ENCODE results near the gene ENG.

ENG gene

DNA sequence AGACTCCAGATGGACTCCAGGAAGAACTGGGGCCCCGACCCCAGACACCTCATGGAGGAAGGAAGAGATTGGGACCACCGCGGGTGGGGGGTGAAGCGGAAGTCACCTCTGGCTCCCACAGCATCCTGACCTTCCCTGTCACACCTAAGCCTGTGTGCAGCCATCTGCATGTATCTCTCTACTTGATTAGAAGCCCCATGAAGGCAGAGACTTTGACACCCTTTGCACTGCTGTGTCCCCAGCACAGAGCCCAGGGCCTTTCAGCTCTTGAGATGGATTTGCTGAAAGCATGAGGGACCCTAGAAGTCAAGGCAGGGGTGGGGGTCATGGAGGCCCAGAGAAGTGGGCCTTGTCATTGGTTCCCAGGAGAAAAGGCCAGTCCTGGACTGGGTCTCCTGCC lies 2.8 kb upstream of the ENG start:
- in situ Hi-C loops (cut with MboI; ENCODE audit: low pct_unique_long_range_greater_than_20kb, low sequenced_read_pairs, unreplicated experiment) = no loop called here
- no peak for DNase-seq (ENCODE audit: low spot score)
- TF ChIP-seq CTCF (IDR thresholded peaks at IDR 0.05; ENCODE audit: extremely low read depth, insufficient read depth, missing control alignments) = no peak

DNA sequence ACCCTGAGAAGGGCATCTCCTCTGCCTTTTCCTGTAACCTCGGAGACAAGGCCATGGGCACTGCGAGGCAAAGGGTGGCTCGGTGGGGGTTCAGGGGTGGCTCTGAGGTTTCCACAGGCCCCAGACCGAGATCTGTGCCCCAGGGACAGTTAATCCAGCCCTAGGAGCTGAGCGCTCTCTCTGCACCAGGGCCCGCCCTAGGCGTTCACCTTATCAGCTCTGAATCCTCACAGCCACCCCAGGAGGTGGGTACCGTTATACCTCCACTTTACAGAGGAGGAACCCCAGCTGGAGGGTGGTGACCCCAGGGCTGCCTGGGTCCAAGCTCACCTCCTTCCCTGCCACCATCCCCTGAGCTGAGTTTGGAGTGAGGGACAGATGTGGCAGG lies 2.3 kb upstream of the ENG start:
- TF ChIP-seq CTCF (IDR thresholded peaks at IDR 0.05; ENCODE audit: extremely low read depth, insufficient read depth, missing control alignments) = no peak
- in situ Hi-C loops (cut with MboI; ENCODE audit: low pct_unique_long_range_greater_than_20kb, low sequenced_read_pairs, unreplicated experiment) = no loop called here
- DNase-seq (ENCODE audit: low spot score) = no peak

- DNase-seq (ENCODE audit: low spot score) = no peak
- no peak for TF ChIP-seq CTCF (IDR thresholded peaks at IDR 0.05; ENCODE audit: extremely low read depth, insufficient read depth, missing control alignments)
- in situ Hi-C loops (cut with MboI; ENCODE audit: low pct_unique_long_range_greater_than_20kb, low sequenced_read_pairs, unreplicated experiment) = no loop called here
Measured at GRCh38 chr9:127856094-127856728, 1.8 kb upstream of the ENG start.

GRCh38 chr9:127855522-127855921 lies 1.1 kb upstream of the ENG start:
- DNase-seq (ENCODE audit: low spot score) = no peak
- in situ Hi-C loops (cut with MboI; ENCODE audit: low pct_unique_long_range_greater_than_20kb, low sequenced_read_pairs, unreplicated experiment) = no loop called here
- TF ChIP-seq CTCF (IDR thresholded peaks at IDR 0.05; ENCODE audit: extremely low read depth, insufficient read depth, missing control alignments) = no peak

DNA sequence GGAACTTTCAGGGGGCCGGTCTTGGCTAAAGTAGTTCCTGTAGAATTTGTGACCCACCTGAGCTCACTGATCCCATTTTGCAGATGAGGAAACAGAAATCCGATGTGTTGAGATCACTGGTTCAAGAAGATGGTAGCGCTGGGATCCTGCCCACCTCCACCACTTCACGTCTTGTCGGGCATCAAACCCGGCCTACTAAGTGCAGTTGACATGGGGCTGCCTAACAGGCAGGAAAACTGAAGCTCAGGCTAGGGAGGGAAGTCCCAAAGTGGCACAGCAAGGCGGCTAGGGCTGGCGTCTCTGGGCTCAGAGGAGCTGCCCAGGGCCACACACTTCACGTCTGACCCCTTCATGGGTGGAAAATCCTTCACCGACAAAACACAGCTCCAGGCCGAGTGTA lies 502 bp upstream of the ENG start:
- DNase-seq (ENCODE audit: low spot score) = no peak
- no peak for TF ChIP-seq CTCF (IDR thresholded peaks at IDR 0.05; ENCODE audit: extremely low read depth, insufficient read depth, missing control alignments)
- in situ Hi-C loops (cut with MboI; ENCODE audit: low pct_unique_long_range_greater_than_20kb, low sequenced_read_pairs, unreplicated experiment) = no loop called here

- in situ Hi-C loops (cut with MboI; ENCODE audit: low pct_unique_long_range_greater_than_20kb, low sequenced_read_pairs, unreplicated experiment) = no loop called here
- no peak for DNase-seq (ENCODE audit: low spot score)
- TF ChIP-seq CTCF (IDR thresholded peaks at IDR 0.05; ENCODE audit: extremely low read depth, insufficient read depth, missing control alignments) = no peak
Measured at GRCh38 chr9:127853312-127854183, 910 bp downstream of the ENG start.

Data from GM13977 (cell line).